HepG2 (cell line): ENCODE data around the gene PHACTR1. TPM values are rescaled to one million over a fixed set of nuclear protein-coding genes. Genes with fewer than 3 reads are reported as not detected.
A peak's percentile ranks its signal among the peaks of the same experiment; 100 is the strongest.

Source experiments
- ATAC-seq: fragments of 200-7000 bp; cut with Tn5 transposase; 3 replicates; pipeline ENCODE4 v1.9.1; 2020; ENCODE audit warnings: mild to moderate bottlenecking, moderate library complexity
- BruUV-seq: library from RNA; stranded (reverse); fragments of 400-500 nt; replicated peaks from 2 replicates; lab custom pipeline; 2021; lab: Mats Ljungman, UMichigan
- CTCF ChIA-PET: fragments of 300-600 bp; formaldehyde crosslinking; extraction: SDS; loops from one replicate; lab custom pipeline; 2021; ENCODE audit warnings: low total read pairs, inconsistent platforms, low intra/inter-chr PET ratio; lab: Yijun Ruan, JAX
- POLR2A ChIA-PET: fragments of 350-600 bp; sonication (Branson Sonifier 250); formaldehyde crosslinking; loops from one replicate; lab custom pipeline; 2020; ENCODE audit warnings: antibody characterized with exemption, inconsistent platforms; lab: Yijun Ruan, JAX
- DNase-seq: peaks from one replicate; pipeline ENCODE4 v3.0.0-alpha.2; 2015; ENCODE audit warnings: low spot score
- FAIRE-seq: peaks from 3 replicates; lab custom pipeline; 2011; peaks lifted over from hg19 to GRCh38; lab: Jason Lieb, UNC
- H2AFZ ChIP-seq: one replicate; pipeline ENCODE4 v1.6.1; 2011; ENCODE audit warnings: low read length, inconsistent platforms
- H3K27ac ChIP-seq: fragments of 300-600 bp; 3 replicates; pipeline ENCODE4 v1.8.0; 2011; ENCODE audit warnings: mixed run types, mild to moderate bottlenecking, mixed read lengths, low read length, inconsistent platforms; ENCODE audit not compliant: insufficient read depth; ENCODE audit errors: extremely low read length
- H3K27me3 ChIP-seq, 2 experiments: fragments of 200-600 bp in 1 of 2; 2 replicates in 1 of 2; 3 replicates in 1 of 2; pipeline versions ENCODE4 v1.6.0 to v1.8.0; 2011; ENCODE audit warnings: low read length in 2 of 2, mild to moderate bottlenecking in 2 of 2, moderate library complexity in 2 of 2, inconsistent platforms in 1 of 2; ENCODE audit not compliant: insufficient read depth in 2 of 2, control insufficient read depth in 1 of 2
- H3K36me3 ChIP-seq, 2 experiments: fragments of 200-600 bp in 1 of 2; replicated peaks in 1 of 2; 2 replicates in 1 of 2; 3 replicates in 1 of 2; pipeline versions ENCODE4 v1.5.1 to v1.8.0; 2011; ENCODE audit warnings: low read length in 2 of 2, inconsistent platforms in 1 of 2; ENCODE audit not compliant: insufficient read depth in 2 of 2, control insufficient read depth in 1 of 2
- H3K4me1 ChIP-seq: 2 replicates; pipeline ENCODE4 v1.5.1; 2012; ENCODE audit warnings: low read length, inconsistent platforms; ENCODE audit not compliant: insufficient read depth
- H3K4me2 ChIP-seq: 2 replicates; pipeline ENCODE4 v1.6.0; 2011; ENCODE audit warnings: low read depth, low read length, inconsistent platforms
- H3K4me3 ChIP-seq, 3 experiments: fragments of 200-600 bp in 1 of 3; sonication (generic), shearing (Covaris generic) in 1 of 3; replicated peaks in 1 of 3; 2 replicates each; pipeline ENCODE4 v1.5.1; 2011 to 2016; ENCODE audit warnings: low read length in 3 of 3, inconsistent platforms in 2 of 3, low read depth in 2 of 3, mild to moderate bottlenecking in 2 of 3, control low read depth in 1 of 3, mixed read lengths in 1 of 3; ENCODE audit not compliant: insufficient read depth in 1 of 3
- H3K79me2 ChIP-seq: one replicate; pipeline ENCODE4 v1.6.1; 2011; ENCODE audit warnings: low read length, inconsistent platforms; ENCODE audit not compliant: insufficient read depth
- H3K9ac ChIP-seq: 2 replicates; pipeline ENCODE4 v1.6.0; 2011; ENCODE audit warnings: mild to moderate bottlenecking, low read depth, low read length, inconsistent platforms; ENCODE audit not compliant: insufficient read depth
- H3K9me3 ChIP-seq: 2 replicates; pipeline ENCODE4 v1.5.1; 2012; ENCODE audit warnings: mild to moderate bottlenecking, low read length
- H4K20me1 ChIP-seq: 2 replicates; pipeline ENCODE4 v1.6.0; 2011; ENCODE audit warnings: inconsistent platforms, mild to moderate bottlenecking, low read length, moderate library complexity; ENCODE audit not compliant: insufficient read depth
- CEBPB ChIP-seq: IDR thresholded peaks from 2 replicates; pipeline ENCODE4 v1.6.1; 2011; ENCODE audit warnings: low read depth, low read length, improper control_type of control experiment, borderline replicate concordance
- CEBPG ChIP-seq: IDR thresholded peaks from 2 replicates; pipeline ENCODE4 v1.6.1; 2016
- HDAC1 ChIP-seq: sonication (generic); formaldehyde crosslinking; IDR thresholded peaks from 2 replicates; pipeline ENCODE4 v1.5.1; 2020; ENCODE audit warnings: mild to moderate bottlenecking, missing genetic modification reagents
- HNF4A ChIP-seq: sonication (generic); formaldehyde crosslinking; IDR thresholded peaks from 2 replicates; pipeline ENCODE4 v1.4.0; 2020; ENCODE audit warnings: missing genetic modification reagents
- HOXD1 ChIP-seq: sonication (generic); formaldehyde crosslinking; IDR thresholded peaks from 2 replicates; pipeline ENCODE4 v1.5.0; 2020; ENCODE audit warnings: missing genetic modification reagents
- MTF2 ChIP-seq: sonication (generic); formaldehyde crosslinking; IDR thresholded peaks from 2 replicates; pipeline ENCODE4 v1.5.0; 2020; ENCODE audit warnings: missing genetic modification reagents, borderline replicate concordance
- NPAS2 ChIP-seq: sonication (generic); formaldehyde crosslinking; IDR thresholded peaks from 2 replicates; pipeline ENCODE4 v1.8.0; 2022; ENCODE audit warnings: mild to moderate bottlenecking, missing genetic modification reagents, borderline replicate concordance
- PPARG ChIP-seq: conservative IDR thresholded peaks from 2 replicates; pipeline ENCODE4 v1.6.1; 2016; ENCODE audit warnings: missing biosample characterization, missing genetic modification reagents
- SNRNP70 ChIP-seq: fragments of 200-400 bp; formaldehyde crosslinking; IDR thresholded peaks from 2 replicates; pipeline ENCODE4 v1.6.1; 2017; ENCODE audit warnings: mild to moderate bottlenecking, low read depth, low read length, moderate library complexity
- STAG1 ChIP-seq: sonication (generic); formaldehyde crosslinking; IDR thresholded peaks from 2 replicates; pipeline ENCODE4 v1.4.0; 2020; ENCODE audit warnings: missing genetic modification reagents
- ZFY ChIP-seq: sonication (generic); formaldehyde crosslinking; IDR thresholded peaks from 2 replicates; pipeline ENCODE4 v1.4.0; 2020; ENCODE audit warnings: missing genetic modification reagents
- ZNF224 ChIP-seq: sonication (generic); formaldehyde crosslinking; IDR thresholded peaks from 2 replicates; pipeline ENCODE4 v1.5.0; 2020; ENCODE audit warnings: mild to moderate bottlenecking, missing genetic modification reagents
- ZNF468 ChIP-seq: sonication (generic); formaldehyde crosslinking; IDR thresholded peaks from 2 replicates; pipeline ENCODE4 v1.8.0; 2022; ENCODE audit warnings: mild to moderate bottlenecking, moderate library complexity, missing genetic modification reagents
- ZNF644 ChIP-seq: IDR thresholded peaks from 2 replicates; pipeline ENCODE4 v1.6.1; 2016; ENCODE audit warnings: low read depth
- ZNF816 ChIP-seq: sonication (generic); formaldehyde crosslinking; IDR thresholded peaks from 2 replicates; pipeline ENCODE4 v1.8.0; 2022; ENCODE audit warnings: missing genetic modification reagents, mild to moderate bottlenecking, borderline replicate concordance
- WGBS: methylation state at CpG from one replicate; pipeline ENCODE4 v1.1.6; 2017; ENCODE audit warnings: low lambda C conversion rate; 5-methylcytosine and 5-hydroxymethylcytosine counted together
- in situ Hi-C: cut with HindIII; loops from 2 replicates; pipeline ENCODE4 v1.10.0; 2017; ENCODE audit warnings: low pct_unique_long_range_greater_than_20kb; ENCODE audit not compliant: extremely low pct_ligation_motif_present
- intact Hi-C: fragments of 100-400 bp; cut with micrococcal nuclease; formaldehyde crosslinking; loops from one replicate; pipeline ENCODE4 v1.10.0; 2022; ENCODE audit not compliant: unreplicated experiment
- polyA plus RNA-seq, 8 experiments: library from polyadenylated mRNA; depleted of rRNA in 3 of 8; stranded (reverse) in 7 of 8; unstranded in 1 of 8; fragments of >200 nt; fragmentation: Illumina TruSeq in 4 of 8; extraction: Trizol in 4 of 8; gene quantifications; 2 replicates each; pipeline versions ENCODE4 v1.2.1 to v1.2.3, GENCODE V29; 2011 to 2016; ENCODE audit warnings: low read depth in 4 of 8, missing spikeins in 1 of 8, mixed read lengths in 1 of 8; ENCODE audit not compliant: insufficient read depth in 1 of 8
- total RNA-seq, 5 experiments: library from RNA; depleted of rRNA; stranded (reverse); fragments of >200 nt; fragmentation: Illumina TruSeq; extraction: Trizol; gene quantifications; 2 replicates each; pipeline ENCODE4 v1.2.3, GENCODE V29; 2016; ENCODE audit warnings: low read depth in 1 of 5
- TF ChIP-seq, protein P1 (sequence below): fragments of 450-650 bp; IDR thresholded peaks from 2 replicates; pipeline ENCODE4 v1.6.1; 2017; ENCODE audit warnings: mild to moderate bottlenecking
- TF ChIP-seq, protein P2 (sequence below): sonication (generic); formaldehyde crosslinking; IDR thresholded peaks from 2 replicates; pipeline ENCODE4 v1.5.0; 2020; ENCODE audit warnings: missing genetic modification reagents, mild to moderate bottlenecking, borderline replicate concordance
- TF ChIP-seq, protein P3 (sequence below): sonication (generic); formaldehyde crosslinking; IDR thresholded peaks from 2 replicates; pipeline ENCODE4 v1.8.1; 2023; ENCODE audit warnings: missing genetic modification reagents, mild to moderate bottlenecking, borderline replicate concordance
- TF ChIP-seq, protein P4 (sequence below): sonication (generic); formaldehyde crosslinking; IDR thresholded peaks from 2 replicates; pipeline ENCODE4 v1.4.0; 2020; ENCODE audit warnings: mild to moderate bottlenecking, missing genetic modification reagents
- TF ChIP-seq, protein P5 (sequence below): sonication (generic); formaldehyde crosslinking; IDR thresholded peaks from 2 replicates; pipeline ENCODE4 v1.4.0; 2020; ENCODE audit warnings: mild to moderate bottlenecking, missing genetic modification reagents

Gene PHACTR1
- total and polyA plus RNA-seq, 2 of the 13 experiments (the other 11 are each of a cell fraction or from before 2014, with no cell fraction given) = 0.09 TPM; not detected in 1

DNA sequence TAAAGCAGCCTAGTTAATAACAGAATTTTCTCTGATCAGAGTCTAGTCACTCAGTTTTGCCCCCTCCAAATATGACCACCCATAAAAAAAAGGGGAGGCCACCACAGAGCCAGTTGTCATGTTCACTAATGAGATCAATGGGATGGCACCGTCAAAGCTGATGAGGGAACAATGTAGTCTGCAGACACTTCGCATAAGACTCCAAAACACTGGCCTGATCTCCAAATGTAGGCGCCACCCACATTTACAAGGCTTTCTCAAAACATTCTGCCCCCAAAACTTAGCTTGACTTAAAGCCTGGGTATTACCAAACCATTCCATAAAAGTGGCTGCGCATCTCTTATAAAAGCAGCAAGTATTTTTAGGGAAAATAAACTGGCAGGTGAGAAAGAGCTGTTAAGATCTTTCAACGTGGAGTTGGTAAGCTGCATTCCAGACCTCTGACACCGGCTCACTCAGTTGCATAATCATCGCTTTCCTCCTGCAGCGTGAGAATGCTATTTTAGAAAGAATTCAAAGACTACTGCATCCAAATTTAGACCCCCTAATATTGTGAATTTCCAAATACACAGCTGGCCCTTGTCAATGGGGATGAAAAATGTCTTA is 552.4 kb downstream of the PHACTR1 start:
- H3K36me3 ChIP-seq = no peaks in the 10 kb centered on the region
- FAIRE-seq = no peak
- no peak overlapping the region for H3K4me2 ChIP-seq
- no peaks in the 10 kb centered on the region for H3K27me3 ChIP-seq
- no peak overlapping the region for H3K9ac ChIP-seq
- ATAC-seq = peak; percentile 77
- in situ Hi-C loops = no loop called here
- no peak overlapping the region for H3K4me3 ChIP-seq
- POLR2A ChIA-PET = interaction anchor here (1.6 kb wide), 2 partner anchors 18 to 60 kb away, joined by 4 to 7 read pairs; partner anchors contain the start of gene TBC1D7
- H4K20me1 ChIP-seq = no peaks in the 10 kb centered on the region
- intact Hi-C loops = no loop called here
- WGBS = 20% methylated on average over 8 of the region's 8 CpGs
- H3K4me1 ChIP-seq = peaks cover 10% of the 10 kb centered on the region
- CTCF ChIA-PET = no interaction called here
- H3K9me3 ChIP-seq = no peaks in the 10 kb centered on the region
- BruUV-seq = no TSS peak
- DNase-seq = peak; percentile 43
- H3K27ac ChIP-seq = no peak overlapping the region
- H3K79me2 ChIP-seq = no peaks in the 10 kb centered on the region
- H2AFZ ChIP-seq = no peak overlapping the region
- TF ChIP-seq, protein P1, sequence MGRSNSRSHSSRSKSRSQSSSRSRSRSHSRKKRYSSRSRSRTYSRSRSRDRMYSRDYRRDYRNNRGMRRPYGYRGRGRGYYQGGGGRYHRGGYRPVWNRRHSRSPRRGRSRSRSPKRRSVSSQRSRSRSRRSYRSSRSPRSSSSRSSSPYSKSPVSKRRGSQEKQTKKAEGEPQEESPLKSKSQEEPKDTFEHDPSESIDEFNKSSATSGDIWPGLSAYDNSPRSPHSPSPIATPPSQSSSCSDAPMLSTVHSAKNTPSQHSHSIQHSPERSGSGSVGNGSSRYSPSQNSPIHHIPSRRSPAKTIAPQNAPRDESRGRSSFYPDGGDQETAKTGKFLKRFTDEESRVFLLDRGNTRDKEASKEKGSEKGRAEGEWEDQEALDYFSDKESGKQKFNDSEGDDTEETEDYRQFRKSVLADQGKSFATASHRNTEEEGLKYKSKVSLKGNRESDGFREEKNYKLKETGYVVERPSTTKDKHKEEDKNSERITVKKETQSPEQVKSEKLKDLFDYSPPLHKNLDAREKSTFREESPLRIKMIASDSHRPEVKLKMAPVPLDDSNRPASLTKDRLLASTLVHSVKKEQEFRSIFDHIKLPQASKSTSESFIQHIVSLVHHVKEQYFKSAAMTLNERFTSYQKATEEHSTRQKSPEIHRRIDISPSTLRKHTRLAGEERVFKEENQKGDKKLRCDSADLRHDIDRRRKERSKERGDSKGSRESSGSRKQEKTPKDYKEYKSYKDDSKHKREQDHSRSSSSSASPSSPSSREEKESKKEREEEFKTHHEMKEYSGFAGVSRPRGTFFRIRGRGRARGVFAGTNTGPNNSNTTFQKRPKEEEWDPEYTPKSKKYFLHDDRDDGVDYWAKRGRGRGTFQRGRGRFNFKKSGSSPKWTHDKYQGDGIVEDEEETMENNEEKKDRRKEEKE = no peak
- TF ChIP-seq ZNF224 (no peak), CEBPG (CRISPR knock-in tag) (peak; percentile 82), NPAS2 (CRISPR knock-in tag) (no peak), HOXD1 (no peak), HNF4A (CRISPR knock-in tag) (0 out of 2 replicates have a peak, but pooled peaks have one; percentile 4), ZFY (CRISPR knock-in tag) (no peak), CEBPB (peak; percentile 89), SNRNP70 (no peak), ZNF816 (no peak), STAG1 (no peak), MTF2 (CRISPR knock-in tag) (no peak), HDAC1 (CRISPR knock-in tag) (no peak), ZNF644 (CRISPR knock-in tag) (no peak), ZNF468 (CRISPR knock-in tag) (no peak), PPARG (CRISPR knock-in tag) (no peak)
- TF ChIP-seq, protein P2, sequence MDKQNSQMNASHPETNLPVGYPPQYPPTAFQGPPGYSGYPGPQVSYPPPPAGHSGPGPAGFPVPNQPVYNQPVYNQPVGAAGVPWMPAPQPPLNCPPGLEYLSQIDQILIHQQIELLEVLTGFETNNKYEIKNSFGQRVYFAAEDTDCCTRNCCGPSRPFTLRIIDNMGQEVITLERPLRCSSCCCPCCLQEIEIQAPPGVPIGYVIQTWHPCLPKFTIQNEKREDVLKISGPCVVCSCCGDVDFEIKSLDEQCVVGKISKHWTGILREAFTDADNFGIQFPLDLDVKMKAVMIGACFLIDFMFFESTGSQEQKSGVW (CRISPR knock-in tag) = no peak
- TF ChIP-seq, protein P3, sequence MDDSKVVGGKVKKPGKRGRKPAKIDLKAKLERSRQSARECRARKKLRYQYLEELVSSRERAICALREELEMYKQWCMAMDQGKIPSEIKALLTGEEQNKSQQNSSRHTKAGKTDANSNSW (CRISPR knock-in tag) = no peak
- TF ChIP-seq, protein P4, sequence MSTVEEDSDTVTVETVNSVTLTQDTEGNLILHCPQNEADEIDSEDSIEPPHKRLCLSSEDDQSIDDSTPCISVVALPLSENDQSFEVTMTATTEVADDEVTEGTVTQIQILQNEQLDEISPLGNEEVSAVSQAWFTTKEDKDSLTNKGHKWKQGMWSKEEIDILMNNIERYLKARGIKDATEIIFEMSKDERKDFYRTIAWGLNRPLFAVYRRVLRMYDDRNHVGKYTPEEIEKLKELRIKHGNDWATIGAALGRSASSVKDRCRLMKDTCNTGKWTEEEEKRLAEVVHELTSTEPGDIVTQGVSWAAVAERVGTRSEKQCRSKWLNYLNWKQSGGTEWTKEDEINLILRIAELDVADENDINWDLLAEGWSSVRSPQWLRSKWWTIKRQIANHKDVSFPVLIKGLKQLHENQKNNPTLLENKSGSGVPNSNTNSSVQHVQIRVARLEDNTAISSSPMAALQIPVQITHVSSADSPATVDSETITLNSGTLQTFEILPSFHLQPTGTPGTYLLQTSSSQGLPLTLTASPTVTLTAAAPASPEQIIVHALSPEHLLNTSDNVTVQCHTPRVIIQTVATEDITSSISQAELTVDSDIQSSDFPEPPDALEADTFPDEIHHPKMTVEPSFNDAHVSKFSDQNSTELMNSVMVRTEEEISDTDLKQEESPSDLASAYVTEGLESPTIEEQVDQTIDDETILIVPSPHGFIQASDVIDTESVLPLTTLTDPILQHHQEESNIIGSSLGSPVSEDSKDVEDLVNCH (CRISPR knock-in tag) = no peak
- TF ChIP-seq, protein P5, sequence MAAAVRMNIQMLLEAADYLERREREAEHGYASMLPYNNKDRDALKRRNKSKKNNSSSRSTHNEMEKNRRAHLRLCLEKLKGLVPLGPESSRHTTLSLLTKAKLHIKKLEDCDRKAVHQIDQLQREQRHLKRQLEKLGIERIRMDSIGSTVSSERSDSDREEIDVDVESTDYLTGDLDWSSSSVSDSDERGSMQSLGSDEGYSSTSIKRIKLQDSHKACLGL (CRISPR knock-in tag) = no peak
